HG03457 (cell line): Measurements from ENCODE around the gene SLX4.
"Not testable (repeated sequence)": the region's sequence is repeated elsewhere in the genome, so short reads cannot be mapped to it uniquely, and the experiment has no call there.

Experiments
- ATAC-seq: cut with Tn5 transposase; IDR thresholded peaks from one replicate; pipeline ENCODE4 v1.9.1; 2021; ENCODE audit warnings: moderate number of reproducible peaks; ENCODE audit not compliant: unreplicated experiment

Gene SLX4

DNA sequence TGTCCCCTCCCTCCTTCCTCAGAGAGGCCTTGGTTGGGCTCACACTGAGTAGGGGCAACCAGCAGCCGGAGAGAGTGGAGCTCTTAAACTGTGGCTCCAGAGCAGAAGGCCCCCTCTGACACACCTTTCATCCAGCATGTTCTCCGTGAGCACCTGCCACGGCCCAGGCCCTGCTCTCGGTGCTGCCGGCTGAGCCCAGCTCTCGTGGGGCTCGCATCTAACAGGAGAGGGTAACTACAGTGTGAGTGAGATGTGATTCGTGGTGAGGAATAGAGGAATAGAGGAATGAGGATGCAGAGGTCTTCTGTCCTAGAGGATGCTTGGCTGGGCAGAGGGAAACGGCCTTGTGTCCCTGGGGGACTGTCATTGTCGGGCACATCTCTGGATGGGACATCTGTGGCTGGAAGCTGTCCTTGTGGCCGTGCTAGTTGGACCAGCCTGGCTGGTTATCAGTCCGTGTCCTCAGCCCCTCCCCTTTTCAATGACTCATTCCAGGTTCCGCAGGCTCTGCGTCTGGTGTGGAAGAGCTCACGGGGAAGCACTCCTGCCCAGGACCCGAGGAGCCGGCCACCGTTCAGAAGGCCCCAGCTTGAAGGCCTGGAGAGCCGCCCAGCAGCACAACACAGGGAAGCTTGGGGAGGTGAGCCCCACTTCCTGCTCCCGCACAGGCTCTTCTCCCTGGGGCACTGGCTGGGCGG lies 31.1 kb upstream of the SLX4 start:
- no peak for ATAC-seq

DNA sequence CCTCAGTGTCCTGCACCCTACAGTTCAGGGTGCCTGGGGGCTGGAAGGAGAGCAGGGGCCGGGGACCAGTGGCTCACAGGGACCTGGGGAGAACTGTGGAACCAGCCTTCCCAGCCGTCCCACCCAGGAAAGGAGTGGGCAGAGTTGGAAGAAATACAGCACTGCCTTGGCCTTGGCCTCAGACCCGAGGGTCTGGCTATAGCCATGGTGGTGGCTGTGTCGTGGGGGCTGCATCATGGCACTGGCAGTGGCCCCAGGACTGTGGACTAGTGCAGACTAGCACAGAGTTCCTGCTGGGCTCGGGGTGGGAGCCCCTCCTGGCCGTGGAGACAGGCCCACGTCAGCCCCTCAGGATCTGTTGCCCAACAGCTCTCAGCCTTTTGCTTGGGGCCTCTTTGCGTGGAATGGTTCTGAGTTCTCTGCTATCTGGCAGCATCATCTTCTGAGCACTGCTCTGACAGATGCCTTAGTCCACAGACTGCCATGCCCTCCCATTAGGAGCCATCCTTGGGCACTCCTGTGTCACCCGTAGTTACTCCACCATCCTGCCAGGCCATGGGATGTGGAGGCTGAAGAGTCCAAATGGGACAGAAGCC lies 30.5 kb upstream of the SLX4 start:
- no peak for ATAC-seq

DNA sequence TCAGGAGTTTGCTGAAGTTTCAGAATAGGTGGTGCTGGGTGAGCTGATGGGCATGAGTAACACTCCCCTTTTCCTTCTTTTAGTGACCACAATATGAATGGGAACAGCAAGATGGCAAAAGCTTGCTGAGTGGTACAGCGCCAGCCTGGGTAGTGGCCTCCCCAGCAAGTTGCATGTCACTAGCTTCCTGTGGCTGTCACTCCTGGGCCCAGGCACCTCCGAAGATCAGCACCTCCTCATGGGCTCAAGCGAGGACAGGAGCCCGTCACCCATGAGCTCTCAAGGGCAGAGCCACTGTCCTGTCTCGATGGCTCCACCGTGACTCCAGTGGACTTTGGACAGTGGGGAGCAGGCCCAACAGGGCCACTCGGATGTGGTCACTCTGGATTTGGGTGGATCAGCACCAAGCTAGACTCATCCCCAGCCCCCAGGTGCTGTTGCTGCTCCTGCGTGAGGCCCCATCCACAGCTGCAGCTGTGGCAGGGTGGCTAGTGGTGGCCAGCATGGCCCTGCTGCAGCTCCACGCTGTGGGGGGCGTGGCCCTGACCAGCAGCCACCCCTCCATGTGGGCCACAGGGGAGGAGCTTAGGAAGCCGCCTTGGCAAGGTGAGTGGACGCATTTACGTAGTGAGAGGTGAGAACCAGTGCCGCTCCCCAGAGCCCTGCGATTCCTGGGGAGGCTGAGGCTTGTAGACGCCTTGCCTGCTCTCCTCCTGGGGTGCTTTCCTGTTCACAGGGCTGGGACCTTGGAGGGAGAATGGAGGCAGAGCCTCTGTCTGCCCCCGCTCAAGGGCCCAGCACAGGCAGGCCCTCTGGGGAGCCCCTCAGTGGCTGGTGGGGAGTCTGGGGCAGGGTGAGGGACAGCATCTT lies 29.5 kb upstream of the SLX4 start:
- no peak for ATAC-seq

DNA sequence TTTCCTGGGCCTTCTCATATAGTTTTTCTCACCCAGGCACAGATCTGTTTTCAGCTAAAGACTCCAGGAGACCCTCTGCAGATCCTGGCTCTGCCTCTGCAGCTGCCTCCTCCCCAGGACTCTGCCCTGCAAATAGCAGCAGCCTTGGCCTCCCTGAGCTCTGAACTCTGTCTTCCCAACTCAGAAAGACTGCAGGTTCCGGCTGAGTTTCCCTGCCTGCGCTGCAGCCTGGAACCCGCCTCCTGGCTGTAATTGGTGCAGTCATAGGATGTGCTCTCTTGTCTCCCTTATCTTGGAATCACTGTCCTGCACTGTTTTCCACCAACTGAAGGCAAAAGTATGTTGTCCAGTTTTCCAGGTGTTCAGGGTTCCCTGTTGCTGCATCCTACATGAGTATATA lies 28.8 kb upstream of the SLX4 start:
- no peak for ATAC-seq

DNA sequence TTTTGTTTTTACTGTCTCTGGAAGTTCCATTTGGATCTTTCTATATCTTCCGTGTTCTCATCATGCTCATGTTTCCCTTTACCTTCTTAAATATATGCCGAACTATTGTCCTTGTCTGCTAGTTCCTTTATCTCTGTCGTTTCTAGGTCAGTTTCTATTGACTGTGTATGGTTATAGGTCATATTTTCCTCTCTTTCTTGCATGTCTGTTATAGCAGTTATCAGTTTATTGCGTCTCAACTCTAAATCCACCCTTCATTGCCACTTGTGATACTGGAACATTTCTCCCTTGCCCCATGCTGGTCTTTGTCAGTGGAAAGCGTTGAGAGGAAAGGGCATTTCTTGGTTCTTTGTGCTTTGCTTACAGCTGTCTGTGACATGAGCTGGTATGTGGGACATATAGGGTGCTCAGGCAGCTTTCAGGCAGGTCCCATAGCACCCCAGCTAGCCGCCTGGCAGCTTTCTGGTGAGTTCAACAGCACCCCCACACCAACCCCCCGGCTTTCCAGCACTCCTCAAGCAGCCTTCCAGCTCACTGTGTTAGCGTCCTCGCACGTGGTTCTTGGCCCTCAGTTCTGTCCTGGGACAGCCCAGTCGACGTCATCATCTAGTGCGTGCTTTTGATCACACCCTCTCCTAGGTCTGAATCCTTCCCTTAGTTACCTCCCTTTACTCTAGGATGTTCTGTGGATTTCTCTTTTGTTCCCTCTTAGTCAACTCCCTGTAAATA lies 27.7 kb upstream of the SLX4 start:
- no peak for ATAC-seq

DNA sequence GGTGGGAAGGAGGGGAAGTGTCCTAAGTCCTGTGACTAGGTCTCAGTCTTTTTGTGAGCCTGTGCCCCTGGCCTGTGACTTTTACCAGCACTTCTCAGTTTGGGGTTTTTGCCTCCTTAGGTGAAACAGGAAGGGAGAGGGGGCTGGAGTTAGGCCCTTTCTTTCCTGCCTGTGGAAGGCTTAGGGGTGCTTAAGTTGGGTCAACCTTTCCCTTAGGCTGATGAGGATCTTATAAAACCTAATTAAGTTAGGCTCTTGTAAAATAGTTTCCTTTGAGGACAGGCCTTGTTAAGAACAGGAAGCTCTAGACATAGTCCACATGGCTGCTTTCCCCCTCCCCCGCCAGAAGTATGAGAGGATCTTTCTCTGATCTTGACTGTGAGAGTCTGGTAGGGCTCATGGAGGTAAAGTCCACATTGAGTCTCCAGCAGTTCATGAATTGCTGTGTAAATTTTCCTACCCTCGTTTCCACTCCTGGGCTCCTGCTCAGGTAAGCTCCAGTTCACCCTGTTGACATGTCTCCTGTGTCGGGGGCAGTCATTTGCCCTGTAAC lies 26.0 kb upstream of the SLX4 start:
- ATAC-seq = no peak

DNA sequence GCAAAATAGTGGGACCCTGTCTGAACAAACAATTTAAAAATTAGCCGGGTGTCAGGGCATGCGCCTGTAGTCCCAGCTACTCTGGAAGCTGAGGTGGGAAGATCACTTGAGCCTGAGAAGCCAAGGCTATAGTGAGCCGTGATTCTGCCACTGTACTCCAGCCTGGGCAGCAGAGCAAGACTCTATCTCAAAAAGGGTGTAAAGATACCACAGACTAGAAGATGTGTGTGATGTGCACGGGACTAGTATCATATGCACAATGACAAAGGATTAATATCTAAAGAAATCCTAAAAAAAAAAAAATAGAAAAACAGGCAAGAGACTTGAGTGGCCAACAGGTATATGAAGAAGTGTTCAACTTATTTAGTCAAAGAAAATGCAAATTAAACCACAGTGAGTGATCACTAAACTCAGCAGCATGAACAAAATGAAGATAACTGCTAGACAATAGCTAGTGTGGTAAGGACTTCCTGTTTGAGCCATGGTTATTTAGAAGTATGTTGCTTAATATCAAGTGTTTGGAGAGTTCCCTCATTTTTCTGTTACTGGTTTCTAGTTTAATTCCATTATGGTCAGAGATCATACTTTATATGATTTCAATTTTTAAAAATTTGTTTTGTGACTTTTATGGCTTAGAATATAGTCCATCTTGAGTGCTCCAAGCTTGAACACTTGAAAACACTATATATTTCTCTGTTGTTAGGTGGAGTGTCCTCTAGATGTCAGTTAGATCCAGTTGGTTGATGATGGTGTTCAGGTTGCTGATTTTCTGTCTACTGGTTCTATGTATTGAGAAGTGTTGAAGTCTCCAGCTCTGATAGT lies 14.7 kb upstream of the SLX4 start:
- ATAC-seq = no peak

DNA sequence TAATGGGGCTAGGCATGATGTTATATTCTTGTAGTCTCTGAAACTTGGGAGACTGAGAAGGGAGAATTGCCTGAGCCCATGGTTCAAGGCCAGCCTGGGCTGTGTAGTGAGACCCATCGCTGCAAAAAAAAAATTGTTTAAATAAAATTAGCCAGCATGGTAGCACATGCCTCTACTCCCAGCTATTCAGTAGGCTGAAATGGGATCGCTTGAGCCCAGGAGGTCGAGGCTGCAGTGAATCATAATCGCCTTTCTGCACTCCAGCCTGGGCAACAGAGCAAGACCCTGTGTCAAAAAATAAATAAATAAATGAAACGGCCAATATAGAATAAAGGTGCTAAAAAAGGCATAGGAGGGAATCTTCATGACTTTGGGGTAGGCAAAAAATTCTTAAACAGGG lies 13.9 kb upstream of the SLX4 start:
- ATAC-seq = no peak

DNA sequence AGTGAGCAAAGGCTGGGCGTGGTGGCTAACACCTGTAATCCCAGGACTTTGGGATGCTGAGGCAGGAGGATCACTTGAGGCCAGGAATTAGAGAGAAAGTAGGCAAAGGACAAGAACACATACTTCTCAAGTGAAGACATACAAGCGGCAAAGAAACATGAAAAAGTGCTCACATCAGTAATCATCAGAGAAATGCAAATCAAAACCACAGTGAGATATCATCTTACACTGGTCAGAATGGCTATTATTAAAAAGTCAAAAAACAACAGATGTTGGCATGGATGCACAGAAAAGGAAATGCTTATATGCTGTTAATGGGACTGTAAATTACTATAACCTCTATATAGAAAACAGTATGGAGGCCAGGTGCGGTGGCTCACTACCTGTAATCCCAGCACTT lies 12.2 kb upstream of the SLX4 start:
- ATAC-seq = no peak

DNA sequence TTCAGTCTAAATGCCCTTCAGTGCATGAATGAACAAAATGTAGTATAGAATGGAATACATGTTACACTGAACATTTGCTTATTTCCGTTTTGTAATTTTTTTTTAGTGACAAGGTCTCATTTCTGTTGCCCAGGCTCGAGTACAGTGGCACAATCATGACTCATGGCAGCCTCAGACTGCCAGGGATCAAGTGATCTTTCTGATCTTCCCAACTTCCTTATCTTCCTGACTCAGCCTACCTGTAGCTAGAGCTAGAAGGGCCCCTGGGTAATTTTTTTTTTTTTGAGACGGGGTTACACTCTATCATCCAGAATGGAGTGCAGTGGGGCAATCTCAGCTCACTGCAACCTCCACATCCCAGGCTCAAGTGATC lies 7.3 kb upstream of the SLX4 start:
- no peak for ATAC-seq

DNA sequence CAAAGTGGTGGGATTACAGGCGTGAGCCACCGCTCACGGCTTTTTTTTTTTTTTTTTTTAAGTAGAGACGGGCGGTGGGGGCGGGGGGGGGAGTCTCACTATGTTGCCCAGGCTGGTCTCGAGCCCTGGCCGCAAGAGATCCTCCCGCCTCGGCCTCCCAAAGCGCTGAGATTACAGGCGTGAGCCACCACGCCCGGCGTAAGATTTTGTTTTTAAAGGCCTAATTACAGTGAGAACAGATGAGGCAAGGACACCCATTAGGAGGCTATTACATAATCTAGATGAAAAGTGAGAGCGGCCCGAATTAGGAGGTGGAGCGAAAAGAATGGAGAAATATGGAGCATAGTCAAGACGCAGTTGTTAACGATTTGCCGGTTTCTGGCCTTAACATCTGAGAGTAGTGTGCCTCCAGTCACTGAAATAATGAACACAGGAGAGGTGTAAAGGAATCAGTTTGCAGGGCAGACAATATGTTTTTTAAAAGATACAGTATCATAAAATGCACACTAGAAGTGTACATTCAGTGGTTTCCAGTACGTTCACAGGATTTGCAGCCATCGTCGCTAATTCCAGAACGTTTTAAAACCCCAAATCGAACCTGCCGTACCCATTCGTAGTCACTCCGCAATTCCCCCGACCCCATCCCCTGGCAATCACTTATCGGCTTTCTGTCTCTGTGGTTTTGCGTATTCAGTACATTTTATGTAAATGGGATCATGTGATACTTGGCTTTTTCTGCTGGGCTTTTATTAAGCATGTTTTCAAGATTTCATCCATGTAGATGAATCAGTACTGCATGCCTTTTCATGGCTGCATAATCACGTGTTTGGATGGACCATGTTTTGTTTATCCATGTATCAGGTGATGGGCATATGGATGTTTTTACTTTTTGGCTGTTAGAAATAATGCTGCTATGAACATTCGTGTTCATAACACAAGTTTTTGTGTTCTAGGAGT lies 1.4 kb upstream of the SLX4 start:
- ATAC-seq = no peak

DNA sequence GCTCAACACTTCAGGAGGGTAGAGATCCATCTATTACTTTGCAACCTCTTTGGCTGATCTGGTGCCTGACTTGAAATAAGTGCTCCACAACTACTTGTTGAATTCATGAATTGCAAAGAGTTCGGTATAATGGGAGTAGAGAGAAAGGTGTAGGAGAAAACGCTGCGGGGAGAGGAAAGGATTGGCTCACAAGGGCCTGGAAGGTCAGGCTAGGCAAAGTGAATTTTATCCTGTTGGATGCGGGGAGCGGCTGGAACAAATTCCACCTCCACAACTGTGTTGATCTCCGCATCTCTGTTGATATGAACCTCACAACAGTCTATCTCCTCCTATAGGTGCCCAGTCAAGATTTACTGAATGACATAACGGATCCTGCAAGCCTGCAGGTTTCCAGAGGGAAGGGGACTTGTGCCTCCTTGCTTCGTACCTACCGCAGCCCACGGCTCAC lies 684 bp downstream of the SLX4 start:
- no peak for ATAC-seq

DNA sequence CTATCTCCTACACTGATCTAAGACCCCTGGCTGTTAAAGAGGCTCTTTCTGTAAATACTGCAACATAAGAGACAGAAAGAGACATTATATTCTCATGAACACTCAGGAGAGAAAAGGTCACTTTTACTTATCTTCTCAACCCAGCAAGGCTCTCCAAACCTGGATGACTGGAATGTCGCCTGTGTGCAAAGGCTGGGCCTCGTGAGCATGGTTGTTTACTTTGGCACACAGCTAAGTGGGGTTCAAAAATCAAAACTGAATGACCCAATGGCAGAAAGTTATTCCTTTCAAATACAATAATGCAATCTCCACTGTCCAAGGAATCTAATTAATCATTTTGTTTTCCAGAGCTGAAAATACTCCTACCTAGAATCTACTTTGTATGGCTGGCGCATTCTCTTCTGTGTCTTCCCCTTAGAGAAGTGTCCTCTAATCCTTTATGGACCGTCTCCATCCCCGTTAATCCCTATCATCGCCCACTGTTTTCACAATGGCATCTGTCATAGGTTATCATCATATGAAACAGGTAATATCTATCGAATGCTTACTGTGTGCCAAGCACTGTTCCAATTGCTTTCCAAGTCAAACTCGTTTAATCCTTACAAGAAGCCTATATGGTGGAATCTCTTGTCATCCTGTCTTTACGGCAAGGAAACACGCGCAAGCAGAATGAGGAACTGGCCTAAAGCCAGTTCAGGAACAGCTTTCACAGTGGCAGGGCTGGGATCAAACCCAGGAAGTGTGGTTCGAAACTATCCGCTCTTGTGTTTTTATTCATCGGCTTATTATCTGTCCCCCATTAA lies 1.3 kb downstream of the SLX4 start:
- no peak for ATAC-seq

DNA sequence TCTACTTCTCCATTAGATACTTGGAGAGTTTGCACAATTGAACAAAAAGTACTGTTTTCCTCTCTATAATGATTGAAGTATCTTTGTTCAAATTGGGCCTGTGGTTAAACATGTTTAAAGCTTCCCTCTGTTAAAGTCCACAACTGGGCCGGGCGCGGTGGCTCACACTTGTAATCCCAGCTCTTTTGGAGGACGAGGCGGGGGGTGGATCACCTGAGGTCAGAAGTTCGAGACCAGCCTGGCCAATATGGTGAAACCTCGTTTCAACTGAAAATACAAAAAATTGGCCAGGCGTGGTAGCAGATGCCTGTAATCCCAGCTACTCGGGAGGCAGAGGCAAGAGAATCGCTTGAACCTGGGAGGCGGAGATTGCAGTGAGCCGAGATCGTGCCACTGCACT lies 2.4 kb downstream of the SLX4 start:
- not testable (repeated sequence) for ATAC-seq

DNA sequence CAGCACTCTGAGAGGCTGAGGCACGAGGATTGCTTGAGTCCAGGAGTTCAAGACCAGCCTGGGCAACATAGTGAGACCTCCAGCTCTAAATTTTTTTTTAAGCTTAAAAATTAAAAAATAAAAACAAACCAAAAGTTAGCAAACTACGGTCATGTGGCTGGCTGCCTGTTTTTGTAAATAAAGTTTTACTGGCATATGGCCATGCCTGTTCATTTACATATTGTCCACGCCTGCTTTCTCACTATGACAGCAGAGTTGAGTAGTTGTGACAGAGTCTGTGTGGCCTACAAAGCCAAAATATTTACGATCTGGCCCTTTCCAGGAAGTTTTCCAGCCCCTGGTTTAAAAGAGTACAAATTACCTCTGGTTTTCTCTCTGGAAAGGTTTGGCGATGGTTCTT lies 3.3 kb downstream of the SLX4 start:
- ATAC-seq = no peak

DNA sequence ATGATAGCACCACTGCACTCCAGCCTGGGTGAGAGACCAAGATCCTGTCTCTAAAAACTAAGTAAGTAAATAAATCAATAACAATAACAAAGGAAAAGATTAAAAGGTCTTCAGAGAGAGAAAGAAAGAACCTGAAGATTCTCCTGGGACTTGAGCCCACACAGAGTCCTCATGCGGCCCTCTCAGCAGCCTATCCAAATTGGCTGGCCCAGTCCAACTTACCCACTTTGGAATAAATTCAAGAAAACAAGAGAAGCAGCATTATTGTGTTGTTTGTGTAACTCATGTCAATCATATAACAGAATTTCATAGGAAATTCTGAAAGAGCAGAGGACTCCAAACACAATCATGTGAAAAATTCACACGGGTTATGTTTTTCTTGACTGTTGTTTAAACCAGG lies 3.8 kb downstream of the SLX4 start:
- ATAC-seq = no peak

DNA sequence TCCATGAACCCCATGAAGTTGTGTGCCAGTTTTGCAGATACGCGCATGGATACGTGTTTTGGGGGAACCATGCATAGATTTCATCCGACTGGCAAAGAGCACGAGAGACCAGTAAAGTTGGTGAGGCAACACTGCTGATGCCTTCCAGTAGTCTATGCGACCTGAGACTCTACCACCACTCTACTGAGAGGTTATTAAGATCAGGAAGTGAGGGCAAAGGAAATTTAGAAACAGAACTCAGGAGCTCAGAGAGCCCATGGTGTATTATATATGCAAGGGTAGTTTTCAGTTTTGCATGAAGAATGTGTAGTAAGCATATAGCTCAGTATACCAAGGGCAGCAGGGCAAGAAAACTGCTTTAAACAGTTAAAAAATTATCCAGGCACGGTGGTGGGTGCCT lies 4.2 kb downstream of the SLX4 start:
- no peak for ATAC-seq

DNA sequence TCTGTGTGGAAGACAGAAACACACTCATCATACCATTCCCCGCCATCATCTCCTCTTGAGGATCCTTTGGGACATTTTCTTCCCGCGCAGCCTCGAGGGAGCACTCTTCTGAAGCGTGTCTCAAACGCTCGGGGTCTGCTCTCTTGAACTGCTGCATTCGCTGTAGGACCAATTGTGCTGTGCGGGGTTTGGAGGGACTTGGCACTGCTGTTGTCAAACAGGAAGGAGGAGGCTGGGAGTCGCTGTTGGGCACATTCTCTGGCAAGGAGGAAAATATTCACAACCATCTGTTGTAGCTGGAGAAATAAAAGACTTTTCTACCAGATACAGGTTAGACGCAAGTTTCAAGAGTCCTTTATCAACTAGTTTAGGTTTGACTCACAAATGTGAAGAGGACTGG lies 5.0 kb downstream of the SLX4 start:
- no peak for ATAC-seq
